CD4-positive, alpha-beta T cell treated with Interleukin-4 for 1 hour (primary cell): ENCODE data around the gene POP4.
"Not testable (repeated sequence)": the region's sequence is repeated elsewhere in the genome, so short reads cannot be mapped to it uniquely, and the experiment has no call there.

Source experiments
- DNase-seq, 2 donors: peaks; one replicate each; pipeline ENCODE4 v3.0.0-alpha.2; 2020 to 2022

The POP4 gene

DNA sequence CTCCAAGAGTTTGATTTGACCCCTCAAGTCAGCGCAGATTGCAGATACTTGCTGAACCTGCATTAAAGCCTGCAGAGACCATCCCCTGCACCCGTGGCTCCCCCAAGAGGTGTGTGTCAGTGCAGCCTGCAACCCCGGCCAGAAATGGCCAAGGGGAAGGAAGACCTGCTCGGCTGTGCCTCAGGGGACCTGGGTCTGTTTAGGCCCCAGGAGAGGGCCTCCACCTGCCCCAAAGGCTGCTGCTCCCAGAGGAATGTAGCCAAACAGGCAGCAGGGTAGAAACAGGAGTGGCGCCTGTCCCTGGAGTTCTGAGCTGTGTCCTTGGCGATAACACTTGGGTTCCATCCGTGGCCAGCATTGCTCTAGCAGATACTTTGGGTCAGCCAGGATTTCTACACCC, 8.0 kb downstream of the POP4 start:
- DNase-seq, result no peak

DNA sequence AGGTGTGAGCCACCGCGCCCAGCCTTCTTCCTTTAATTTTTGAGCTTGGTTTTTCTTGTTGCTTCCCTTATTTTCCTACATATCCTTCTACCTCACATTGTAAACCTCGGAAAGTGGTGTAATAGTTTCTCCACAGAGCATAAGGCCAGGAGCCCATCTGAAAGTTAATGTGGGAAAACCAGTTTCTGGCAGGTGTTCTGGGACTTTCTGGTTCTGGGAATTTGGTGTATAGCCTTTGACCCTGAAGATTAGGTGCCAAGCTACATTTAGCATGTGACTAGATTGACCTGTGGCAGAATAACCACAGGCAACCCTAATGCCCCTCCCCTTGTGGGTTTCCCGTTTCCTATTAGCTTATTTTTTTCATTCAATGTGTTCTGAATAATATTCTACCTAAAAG, 8.7 kb downstream of the POP4 start:
- DNase-seq, result no peak

DNA sequence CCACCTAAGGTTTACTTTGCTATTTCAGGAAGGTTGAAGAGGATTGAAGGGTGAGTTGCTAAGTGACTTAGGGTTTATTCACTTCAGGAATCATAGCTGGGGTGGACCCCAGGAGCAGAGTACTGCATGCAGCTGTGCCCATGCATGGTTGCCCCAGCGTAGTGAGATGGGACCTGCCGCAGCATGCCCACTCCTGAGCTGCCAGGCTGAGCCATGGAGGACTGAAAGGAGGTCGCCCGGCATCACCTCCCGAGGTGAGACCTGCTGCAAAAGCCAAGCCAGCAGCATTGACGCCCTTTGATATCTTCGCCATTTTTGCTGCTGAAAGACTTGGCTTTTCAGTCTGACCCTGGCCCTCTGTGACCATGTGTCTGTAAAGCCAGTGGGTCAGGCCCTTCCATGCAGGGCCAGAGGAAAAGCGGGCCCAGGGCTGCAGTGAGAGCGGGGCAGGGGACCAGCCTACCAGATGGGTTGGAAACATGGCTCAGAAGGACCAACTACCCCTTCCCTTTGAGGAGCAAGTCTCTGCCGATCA, 9.9 kb downstream of the POP4 start:
- no peak for DNase-seq

DNA sequence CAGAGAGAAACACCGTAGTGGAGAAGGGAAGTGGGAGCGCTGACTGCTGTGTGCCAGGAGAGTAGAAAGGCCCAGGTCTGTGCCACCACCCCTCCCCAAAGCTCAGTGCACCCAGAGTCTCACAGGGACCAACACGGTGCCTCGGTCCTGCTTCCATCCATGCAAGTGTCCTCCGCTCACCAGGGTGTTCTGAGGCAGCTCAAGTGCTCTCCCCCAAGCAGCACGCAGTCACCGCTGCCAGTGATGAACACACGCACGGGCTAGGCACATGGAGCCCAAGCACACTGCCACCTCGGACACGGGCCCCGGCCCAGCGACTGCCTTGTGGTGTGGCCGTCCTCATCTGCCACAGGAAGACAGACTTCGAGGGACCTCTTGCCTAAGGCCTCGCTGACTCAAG, 10.5 kb downstream of the POP4 start:
- no peak for DNase-seq

DNA sequence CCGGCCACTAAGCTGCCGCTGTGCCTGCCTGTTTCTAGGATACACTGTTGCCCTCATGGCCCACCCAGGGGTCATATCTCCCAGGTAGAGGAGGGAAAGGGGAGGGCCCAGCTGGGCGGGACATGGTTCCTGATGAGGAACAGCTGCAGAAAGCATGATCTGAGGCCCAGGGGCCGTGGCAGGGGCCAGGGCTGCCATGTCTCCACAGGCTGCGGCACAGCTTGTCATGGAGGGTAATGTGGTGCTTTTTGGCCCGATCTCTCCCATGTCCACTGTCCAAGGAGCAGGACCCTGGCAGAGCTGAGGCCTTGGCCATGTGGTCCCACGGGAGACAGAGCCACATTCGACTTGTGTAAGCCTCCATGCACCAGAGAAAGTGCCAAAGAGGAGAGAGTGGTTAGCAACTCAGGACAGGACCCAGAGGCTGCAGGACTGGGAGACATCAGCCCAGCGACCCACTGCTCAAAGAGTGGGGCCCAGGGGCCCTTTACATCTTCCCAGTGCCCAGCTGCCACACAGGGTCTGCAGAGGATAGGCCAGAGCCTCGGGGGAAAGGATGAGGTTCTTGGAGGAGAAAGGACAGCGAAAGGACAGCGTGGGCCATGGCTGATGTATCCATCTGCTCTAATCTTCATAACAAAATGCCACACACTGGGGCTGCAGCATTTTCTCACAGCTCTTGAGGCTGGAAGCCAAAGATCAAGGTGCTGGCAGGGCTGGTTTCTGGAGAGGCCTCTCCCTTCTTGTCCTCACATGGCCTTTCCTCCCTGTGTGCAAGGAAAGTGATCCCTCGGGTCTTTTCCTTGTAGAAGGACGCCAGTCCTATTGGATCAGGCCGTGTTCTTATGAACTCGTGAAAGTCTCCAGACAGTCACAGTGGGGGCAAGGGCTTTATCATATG, 11.5 kb downstream of the POP4 start:
- DNase-seq, result no peak

DNA sequence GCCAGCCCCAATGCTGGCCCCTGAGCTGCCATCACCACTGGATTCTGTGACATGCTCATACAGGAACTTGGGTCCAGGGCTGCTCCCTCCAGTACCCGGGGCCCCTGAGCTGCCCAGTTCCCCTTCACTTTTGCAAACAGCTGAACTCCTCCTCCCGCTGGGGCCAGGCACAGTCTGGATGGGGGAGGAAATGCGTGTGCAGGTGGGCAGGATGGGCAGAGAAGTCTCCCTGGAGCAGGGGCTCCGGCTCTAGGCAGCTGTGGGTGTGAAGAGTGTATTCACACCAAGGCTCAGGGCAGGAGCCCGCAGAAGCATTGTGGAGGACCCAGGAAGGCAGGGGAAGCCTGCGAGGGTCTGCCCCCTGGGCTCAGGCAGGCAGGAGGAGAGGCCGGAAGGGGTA, 12.4 kb downstream of the POP4 start:
- no peak for DNase-seq

DNA sequence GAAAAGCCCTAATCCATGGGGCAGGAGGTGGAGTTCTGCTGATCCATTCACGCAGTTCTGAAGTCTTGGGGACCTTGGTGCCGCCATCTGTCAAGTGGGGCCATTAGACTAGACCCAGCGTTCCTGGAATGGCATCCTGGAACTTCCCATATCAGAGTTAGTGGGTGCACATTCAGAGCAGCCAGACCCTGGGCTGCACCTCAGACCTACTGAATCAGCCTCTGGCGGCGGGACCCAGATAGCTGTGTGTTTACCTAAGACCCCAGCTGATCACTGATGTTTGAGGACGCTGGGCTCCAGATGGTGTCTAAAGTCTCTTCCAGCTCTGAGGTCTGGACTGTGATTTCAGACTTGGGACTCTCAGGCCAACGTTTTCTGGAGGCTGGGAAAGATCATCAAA, 12.8 kb downstream of the POP4 start:
- DNase-seq, result no peak

DNA sequence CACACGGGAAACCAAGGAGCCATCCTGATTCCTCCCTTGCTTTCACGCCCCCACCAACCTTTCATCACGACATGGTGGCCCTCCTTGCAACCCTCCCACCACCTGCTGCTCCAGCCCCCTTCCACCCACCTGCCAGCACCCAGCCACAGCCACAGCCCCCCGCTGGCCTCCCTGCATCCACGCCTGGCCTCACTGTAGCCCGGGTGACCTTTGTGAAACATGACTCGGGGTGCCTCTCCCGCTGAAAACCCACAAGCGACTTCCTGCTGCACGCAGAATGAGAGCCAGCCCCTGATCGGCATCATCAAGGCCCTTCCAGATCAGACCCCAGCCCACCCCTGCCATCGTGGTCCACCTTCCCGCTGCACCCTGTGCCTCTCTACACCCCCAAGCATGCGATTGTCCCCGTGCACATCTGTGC, 14.9 kb downstream of the POP4 start:
- DNase-seq, result peak in 1 of 2 donors; percentile 15

DNA sequence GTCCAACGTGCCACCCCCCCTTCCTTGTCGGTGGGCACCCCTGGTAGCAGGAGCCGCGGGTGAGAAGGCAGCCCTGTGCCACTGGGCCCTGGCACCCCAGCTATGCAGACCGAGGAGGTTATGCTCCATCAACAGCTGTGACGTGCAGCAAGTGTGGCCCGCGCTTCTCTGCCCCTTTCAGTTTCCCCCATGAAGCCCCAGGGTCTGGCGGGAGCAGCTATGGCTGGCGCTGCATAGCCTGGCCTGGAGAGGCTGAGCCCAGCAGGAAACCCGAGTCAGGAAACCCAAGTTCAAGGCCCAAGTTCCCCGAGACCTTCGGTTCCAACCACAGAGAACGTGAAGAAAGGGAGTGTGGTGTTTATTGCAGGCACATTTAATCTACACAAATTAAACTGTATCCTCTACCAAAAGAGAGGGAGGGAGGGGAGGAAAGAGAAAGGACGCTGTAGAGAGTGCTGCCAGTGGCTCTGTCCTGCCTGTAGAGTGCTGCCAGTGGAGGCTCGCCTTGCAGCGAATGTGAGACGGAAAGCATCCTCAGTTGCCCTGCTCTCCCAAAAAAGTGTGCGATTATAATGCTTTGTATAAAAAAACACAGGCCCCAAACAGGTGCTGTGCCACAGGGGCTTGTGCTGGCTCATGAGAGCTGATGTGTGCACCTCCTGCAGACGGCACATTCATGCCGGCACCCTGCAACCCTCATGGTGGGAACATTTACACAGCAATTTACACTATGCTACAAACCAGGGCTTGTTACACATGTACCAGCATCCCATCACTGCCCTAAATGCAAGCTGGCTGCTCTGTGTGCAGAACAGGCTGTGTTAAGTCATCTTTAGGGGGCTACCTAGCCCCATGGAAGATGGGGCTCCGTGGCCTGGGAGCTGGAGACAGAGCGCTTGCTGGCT, 16.3 kb downstream of the POP4 start:
- peak; percentile 17 to 41 for DNase-seq

DNA sequence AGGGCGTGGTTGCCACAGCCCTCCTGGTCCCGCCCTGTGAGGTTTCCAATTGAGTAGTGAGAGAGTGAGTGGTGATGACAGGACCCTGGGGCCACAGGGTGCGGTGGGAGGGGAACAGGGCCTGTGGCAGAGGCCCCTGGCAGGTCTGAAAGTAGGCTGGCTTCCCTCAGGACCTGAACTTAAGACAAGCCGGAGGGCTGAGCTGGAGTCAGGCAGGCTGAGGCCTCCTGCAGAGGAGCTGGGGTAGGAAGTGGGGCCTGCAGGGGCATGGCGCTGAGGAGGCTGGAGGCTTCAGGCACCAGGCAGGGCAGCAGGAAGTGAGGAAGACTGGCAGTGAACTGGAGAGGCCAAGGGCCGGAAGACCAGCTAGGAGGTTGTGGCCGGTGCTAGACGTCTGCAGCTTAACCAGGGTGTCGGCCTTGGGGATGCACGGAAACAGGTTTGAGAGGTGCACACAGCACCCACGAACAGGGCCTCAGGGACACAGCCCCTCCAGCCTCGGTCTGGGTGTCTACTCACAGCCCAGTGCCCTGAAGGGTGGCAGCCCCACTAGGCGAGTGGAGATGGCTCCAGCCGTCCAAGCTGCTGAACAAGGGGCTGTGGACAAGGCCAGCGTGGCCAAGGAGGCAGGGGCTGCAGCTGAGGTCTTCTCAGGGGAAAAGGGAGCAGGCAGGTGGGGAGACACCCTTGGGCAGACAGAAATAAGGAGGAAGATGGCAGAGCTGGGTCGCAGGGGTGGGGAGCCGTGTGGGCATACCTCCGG, 17.8 kb downstream of the POP4 start:
- DNase-seq, result peak; percentile 21 to 35

DNA sequence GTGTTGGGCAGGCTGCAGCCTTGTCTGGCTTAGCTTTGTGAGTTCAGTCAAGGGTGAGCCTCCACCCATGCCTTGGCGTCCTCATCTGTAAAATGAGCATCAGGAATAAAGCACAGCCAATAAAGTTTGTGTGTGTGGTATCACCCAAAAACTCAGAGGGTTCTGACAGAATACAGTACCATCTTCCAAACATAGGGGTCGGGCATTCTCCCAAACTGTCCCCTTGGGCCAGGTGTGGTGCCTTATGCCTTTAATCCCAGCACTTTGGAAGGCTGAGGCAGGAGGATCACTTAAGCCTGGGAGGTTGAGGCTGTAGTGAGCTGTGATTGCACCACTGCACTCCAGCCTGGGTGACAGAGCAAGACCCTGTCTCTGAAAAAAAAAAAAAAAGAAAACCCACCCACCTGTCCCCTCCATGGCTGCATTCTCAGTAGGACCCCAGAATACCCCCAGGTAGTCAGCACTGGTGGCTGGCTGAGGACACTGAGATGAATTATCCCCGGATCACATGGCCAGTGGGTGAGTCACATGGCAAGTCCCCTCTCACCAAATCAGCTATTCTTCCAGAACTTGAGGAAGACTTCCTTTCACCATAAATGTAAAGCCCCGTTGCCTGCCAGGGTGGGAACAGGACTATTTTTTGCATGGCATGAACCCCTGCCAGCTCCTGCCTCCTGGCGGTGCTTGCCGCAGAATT, 18.6 kb downstream of the POP4 start:
- DNase-seq, result no peak

DNA sequence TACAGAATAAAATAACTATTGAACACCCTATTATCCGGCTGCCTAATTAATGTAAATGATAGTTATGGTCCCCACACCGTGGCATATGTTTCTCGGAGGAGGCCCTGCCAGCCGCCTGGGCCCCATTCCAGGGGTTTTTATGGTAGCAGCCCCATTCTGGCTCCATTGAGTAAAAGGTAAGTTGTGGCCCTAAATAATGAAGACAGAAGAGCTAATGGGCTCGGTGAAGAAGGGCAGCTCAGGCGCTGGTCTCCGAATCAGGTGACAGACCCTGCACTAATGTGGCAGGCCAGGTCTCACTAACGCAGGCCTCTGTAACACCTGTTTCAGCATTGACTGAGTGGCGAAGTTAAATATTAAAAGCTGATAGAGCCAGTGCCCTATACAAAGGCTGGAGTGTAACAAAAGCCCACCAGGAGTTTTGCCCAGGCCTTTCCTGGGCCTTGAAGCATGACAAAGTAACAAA, 19.1 kb downstream of the POP4 start:
- no peak for DNase-seq

DNA sequence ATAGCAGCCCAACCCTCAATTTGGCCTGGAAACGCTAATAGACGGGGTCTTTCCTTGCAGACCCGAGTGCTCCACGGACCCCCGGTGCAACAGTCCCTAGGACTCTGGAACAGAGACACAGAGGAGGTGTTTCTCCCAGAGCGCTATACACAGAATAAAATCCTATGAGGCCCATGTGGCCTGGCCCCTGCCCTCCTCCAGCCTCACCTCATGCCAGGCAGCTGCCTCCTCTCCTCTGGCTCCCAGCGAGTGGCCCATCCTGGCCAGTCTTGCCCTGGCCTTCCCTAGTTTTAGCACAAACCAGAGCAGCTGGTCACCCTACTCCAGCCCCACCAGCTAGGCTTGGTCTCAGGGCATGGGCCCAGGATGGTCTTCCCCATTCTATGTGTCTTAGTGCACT, 20.3 kb downstream of the POP4 start:
- DNase-seq, result no peak

DNA sequence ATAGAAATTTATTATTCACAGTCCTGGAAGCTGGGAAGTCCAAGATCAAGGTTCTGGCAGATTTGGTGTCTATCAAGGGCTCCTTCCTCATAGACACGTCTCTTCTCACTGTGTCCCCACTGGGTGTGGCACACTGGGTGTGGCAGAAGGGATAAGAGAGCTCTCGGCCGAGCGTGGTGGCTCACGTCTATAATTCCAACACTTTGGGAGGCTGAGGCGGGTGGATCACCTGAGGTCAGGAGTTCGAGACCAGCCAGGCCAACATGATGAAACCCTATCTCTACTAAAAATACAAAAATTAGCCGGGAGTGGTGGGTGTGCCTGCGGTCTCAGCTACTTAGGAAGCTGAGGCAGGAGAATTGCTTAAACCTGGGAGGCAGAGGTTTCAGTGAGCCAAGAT, 20.7 kb downstream of the POP4 start:
- DNase-seq, result not testable (repeated sequence)

DNA sequence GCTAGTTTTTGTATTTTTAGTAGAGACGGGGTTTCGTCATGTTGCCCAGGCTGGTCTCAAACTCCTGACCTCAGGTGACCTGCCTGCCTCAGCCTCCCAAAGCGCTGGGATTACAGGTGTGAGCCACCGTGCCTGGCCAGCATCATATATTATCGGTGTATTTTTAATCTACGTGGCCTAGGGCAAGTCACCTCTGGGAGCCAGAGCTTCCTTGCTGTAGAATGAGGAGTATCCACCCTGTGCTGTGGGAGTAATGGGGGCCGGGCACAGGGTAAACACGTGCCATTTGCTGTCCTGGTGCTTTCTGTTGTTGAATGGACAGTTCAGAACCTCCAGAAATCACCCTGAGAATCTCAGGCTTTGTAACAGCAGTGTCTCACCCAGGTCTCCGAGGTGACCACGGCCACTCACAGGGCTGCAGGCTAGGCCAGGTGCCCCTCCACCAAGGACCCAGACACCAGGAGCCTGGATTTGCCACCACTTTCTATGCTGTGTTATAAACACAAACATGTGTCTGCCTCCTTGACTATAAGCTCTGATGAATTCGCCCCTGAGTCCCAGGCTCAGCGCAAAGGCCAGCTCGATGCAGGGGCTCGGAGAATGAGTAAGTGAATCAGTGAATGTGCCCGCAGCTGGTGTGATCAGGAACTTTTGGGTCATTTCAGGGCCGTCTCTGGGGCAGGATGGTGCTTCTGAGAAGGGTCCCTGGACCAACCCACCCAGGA, 22.7 kb downstream of the POP4 start:
- DNase-seq, result no peak

DNA sequence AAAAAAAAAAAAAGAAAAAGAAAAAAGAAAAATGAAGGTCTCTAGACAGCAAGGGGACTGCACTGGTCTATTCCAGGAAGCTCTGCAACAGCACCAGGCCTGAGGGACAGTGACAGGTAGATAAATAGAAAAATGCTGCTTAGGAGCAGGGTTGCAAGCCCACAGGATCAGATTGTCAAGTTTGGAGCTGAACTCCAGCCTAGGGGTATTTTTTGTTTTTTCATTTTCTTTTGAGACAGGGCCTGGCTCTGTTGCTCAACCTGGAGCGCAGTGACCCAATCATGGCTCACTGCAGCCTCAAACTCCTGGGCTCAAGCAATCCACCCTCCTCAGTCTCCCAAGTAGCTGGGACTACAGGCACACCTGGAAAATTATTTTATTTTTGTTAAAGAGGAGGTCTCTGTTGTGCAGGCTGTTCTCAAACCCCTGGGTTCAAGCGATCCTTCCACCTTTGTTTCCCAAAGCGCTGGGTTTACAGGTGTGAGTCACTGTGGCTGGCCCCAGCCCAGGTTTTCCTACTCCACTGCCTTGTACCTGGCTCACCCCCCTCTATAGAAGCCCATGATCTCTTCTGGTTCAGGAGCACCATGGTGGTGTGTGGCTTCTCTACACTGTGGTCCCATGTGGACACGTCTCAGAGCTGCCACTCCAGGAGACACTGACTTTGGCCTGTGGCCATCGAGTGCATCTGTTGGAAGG, 23.9 kb downstream of the POP4 start:
- no peak for DNase-seq

DNA sequence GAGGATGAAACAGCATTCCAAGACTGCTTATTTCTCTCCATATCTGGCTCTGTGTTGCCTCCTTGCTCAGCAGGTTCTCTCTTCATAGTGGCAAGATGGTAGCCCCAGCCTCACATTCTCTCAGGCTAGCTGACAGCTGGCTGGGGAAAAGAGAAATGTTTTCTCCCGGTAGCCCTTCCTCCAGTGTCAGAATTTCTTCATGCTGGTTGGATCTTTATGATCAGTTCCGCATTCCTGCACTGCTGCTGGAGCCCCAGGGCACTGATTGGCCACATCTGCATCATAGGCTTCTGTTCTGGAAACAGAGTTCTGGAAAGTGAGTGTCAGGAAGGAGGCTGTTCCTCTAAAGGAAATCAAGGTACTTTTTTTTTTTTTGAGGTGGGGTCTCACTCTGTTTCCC, 24.6 kb downstream of the POP4 start:
- no peak for DNase-seq

DNA sequence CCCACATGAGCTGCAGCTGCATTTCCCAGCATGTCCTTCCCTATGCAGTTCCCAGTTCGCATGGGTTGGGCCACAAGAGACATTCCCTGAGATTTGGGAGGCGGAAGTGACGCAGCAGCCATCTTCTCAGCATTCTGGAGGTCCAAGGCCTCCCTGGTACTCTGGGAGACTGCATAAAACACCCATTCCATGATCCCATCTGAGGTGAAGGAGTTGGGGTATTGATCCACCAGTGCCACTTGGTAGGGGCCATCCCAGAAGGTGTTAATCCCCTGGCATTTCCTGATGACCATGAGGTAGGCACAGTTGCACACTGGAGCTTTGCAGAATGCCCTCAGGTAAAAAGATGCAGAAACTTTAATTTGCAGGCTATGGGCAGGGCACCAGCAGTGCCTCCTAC, 25.4 kb downstream of the POP4 start:
- DNase-seq, result no peak

DNA sequence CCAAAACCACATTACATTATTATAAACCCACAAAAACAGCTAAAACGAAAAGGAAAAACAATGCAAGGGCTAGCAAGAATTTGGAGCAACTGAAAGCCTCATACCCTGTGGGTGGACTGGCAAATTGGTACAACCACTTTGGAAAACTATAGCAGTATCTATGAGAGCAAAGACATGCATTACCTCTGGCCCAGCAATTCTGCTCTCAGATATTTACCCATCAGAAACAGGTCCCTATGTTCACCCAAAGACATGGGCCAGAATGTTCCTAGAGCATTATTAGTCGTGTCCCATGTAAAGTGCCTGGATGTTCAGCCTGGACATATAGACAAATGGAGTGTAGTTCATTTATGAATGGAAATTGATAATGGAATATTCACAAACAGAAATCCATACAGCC, 27.9 kb downstream of the POP4 start:
- no peak for DNase-seq

DNA sequence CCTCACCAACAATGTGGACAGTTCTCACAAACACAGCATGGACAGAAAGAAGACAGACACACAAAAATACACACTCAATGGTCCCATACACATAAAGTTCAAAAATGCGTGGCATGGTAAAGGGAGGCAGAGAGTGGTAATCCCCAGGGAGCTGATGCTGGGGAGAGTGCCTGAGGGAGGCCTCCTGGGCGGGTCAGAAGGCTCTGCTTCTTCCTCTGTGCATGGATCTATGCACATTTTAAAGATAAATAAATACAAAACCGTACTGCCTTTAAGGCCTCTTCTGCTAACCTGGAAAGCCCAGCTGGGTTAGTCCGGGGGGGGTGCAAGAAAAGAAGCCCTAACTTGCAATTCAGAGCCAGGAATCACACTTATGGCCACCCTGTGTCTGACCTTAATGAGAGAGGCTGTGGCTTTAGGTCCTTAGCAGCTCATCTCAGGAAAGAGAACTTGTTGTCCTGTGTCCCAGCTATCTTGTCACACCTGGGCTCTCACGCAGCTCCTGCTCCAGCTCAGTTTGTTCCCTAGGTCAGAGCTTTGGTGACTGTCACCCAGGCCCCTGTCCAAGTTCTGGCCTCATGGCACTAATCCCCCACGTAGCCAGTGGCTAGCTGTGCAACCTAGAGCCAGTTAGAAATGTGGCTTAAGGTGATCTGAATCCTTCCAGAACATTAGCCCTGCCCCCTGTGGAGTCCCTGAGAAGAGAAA, 28.5 kb downstream of the POP4 start:
- no peak for DNase-seq
